ENCODE results near the gene NUDT2. TPM values are rescaled to one million over a fixed set of nuclear protein-coding genes. Genes with fewer than 3 reads are reported as not detected.

NUDT2 gene
- total RNA-seq, 1 donor from 2014 or later: 12.8 TPM

DNA sequence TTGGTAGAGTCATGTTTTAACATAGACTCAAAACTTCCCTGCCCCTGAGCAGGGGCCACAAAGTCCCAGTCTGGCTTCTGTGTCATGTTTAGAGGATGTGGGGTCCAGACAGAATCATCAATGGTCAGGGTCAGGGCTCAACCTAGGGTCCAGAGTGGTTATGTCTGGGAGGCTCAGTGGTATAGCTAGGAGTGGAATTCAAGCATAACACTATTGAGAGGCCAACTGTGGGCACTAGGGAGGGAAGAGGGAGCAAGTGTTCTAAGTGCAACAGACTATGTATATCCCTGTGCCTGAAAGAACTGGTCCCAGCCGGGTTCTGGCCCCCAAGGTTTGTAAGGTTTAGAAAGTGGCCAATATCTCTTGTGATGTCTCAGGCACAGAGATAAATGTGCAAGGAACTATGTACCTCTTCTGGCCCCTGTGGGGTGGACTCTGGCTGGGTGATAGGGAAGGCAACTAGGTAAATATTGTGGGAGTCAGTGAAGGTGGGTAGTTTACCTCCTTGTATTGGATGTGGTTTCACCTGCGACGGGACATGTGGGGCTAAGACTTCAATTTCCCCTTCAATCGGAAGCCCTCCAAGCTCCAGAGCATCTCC lies 33.3 kb downstream of the NUDT2 start:
- Histone ChIP-seq H3K4me1 (ENCODE audit: insufficient read depth, low read length) (no peaks in the 10 kb centered on the region), H3K36me3 (ENCODE audit: insufficient read depth, low read length) (no peaks in the 10 kb centered on the region), H3K79me2 (ENCODE audit: insufficient read depth, low read length) (no peaks in the 10 kb centered on the region), H3K27ac (ENCODE audit: low read depth, low read length) (no peak overlapping the region), H3K4me3 (ENCODE audit: insufficient read depth, low read depth, low read length) (no peak overlapping the region), H3K9ac (ENCODE audit: low read length) (no peak overlapping the region), H3K27me3 (ENCODE audit: insufficient read depth, low read length) (no peaks in the 10 kb centered on the region), H3K4me2 (ENCODE audit: low read length) (no peak overlapping the region), H3K9me3 (ENCODE audit: insufficient read depth, low read depth, low read length) (no peaks in the 10 kb centered on the region), H4K20me1 (ENCODE audit: insufficient read depth, low read length) (no peaks in the 10 kb centered on the region), H2AFZ (ENCODE audit: low read depth, low read length) (no peak overlapping the region)
- peaks cover 5% of the 10 kb centered on the region for H3K36me3 Mint-ChIP-seq (ENCODE audit: low read depth, unreplicated experiment)
- no peak overlapping the region for H3K4me3 Mint-ChIP-seq (ENCODE audit: unreplicated experiment)
- no peak overlapping the region for H3K27ac Mint-ChIP-seq (ENCODE audit: unreplicated experiment)
- peaks cover 2% of the 10 kb centered on the region for H3K27me3 Mint-ChIP-seq (ENCODE audit: low read depth, unreplicated experiment)
- DNase-seq (ENCODE audit: low read depth): no peak
- peaks cover 11% of the 10 kb centered on the region for H3K9me3 Mint-ChIP-seq (ENCODE audit: unreplicated experiment)
- H3K4me1 Mint-ChIP-seq (ENCODE audit: low read depth, unreplicated experiment): peaks cover 2% of the 10 kb centered on the region
- TF ChIP-seq EZH2 (IDR thresholded peaks at IDR 0.05; ENCODE audit: insufficient read depth, low read length): no peak
- TF ChIP-seq, protein P1, sequence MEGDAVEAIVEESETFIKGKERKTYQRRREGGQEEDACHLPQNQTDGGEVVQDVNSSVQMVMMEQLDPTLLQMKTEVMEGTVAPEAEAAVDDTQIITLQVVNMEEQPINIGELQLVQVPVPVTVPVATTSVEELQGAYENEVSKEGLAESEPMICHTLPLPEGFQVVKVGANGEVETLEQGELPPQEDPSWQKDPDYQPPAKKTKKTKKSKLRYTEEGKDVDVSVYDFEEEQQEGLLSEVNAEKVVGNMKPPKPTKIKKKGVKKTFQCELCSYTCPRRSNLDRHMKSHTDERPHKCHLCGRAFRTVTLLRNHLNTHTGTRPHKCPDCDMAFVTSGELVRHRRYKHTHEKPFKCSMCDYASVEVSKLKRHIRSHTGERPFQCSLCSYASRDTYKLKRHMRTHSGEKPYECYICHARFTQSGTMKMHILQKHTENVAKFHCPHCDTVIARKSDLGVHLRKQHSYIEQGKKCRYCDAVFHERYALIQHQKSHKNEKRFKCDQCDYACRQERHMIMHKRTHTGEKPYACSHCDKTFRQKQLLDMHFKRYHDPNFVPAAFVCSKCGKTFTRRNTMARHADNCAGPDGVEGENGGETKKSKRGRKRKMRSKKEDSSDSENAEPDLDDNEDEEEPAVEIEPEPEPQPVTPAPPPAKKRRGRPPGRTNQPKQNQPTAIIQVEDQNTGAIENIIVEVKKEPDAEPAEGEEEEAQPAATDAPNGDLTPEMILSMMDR (IDR thresholded peaks at IDR 0.05; ENCODE audit: insufficient read depth, low read depth, low read length): no peak
- FAIRE-seq: no peak

DNA sequence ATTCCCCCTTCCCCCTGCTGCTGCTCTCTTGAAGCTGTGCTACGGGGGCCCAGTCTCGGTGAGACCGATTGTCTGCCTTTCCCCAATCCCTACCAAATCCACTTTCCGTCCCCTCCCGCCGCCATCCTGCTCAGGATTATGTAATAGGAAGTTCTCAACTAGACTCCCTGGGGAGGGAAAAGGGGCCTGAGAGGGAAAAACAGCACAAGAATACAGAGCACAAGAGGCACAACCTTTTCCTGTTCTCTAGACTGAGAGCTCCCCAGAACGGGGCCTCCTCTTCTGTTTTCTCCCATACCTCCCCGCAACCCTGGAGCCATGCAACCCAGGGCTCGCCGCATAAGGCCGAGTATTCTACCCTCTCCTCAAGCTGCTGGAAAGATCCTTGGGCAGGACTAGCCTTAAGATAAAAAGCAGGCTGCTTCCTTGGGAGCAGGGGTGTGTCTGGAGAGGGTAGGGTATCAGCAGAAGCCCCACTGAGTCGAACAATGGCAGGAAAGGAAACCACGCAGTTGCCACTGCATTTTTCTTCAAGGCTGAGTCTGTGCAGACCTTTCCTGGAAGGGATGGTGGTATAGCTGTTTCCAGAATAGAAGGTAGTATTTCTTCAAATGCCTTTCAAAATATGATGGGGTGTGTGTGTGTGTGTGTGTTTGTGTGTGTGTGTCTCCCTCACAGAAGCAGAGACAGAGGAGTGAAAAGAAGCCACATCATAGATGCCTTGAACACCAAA lies 34.4 kb downstream of the NUDT2 start:
- Histone ChIP-seq H3K27ac (ENCODE audit: low read depth, low read length) (no peak overlapping the region), H3K9ac (ENCODE audit: low read length) (no peak overlapping the region), H2AFZ (ENCODE audit: low read depth, low read length) (no peak overlapping the region), H3K4me1 (ENCODE audit: insufficient read depth, low read length) (no peaks in the 10 kb centered on the region), H3K9me3 (ENCODE audit: insufficient read depth, low read depth, low read length) (no peaks in the 10 kb centered on the region), H3K79me2 (ENCODE audit: insufficient read depth, low read length) (no peaks in the 10 kb centered on the region), H3K36me3 (ENCODE audit: insufficient read depth, low read length) (no peaks in the 10 kb centered on the region), H3K27me3 (ENCODE audit: insufficient read depth, low read length) (no peaks in the 10 kb centered on the region), H3K4me2 (ENCODE audit: low read length) (no peak overlapping the region), H3K4me3 (ENCODE audit: insufficient read depth, low read depth, low read length) (no peak overlapping the region), H4K20me1 (ENCODE audit: insufficient read depth, low read length) (no peaks in the 10 kb centered on the region)
- TF ChIP-seq, protein P1 (IDR thresholded peaks at IDR 0.05; ENCODE audit: insufficient read depth, low read depth, low read length): no peak
- TF ChIP-seq EZH2 (IDR thresholded peaks at IDR 0.05; ENCODE audit: insufficient read depth, low read length): no peak
- H3K36me3 Mint-ChIP-seq (ENCODE audit: low read depth, unreplicated experiment): peaks cover 15% of the 10 kb centered on the region
- H3K27me3 Mint-ChIP-seq (ENCODE audit: low read depth, unreplicated experiment): peaks cover 2% of the 10 kb centered on the region
- H3K9me3 Mint-ChIP-seq (ENCODE audit: unreplicated experiment): peaks cover 16% of the 10 kb centered on the region
- no peak overlapping the region for H3K4me3 Mint-ChIP-seq (ENCODE audit: unreplicated experiment)
- H3K27ac Mint-ChIP-seq (ENCODE audit: unreplicated experiment): no peak overlapping the region
- peaks cover 2% of the 10 kb centered on the region for H3K4me1 Mint-ChIP-seq (ENCODE audit: low read depth, unreplicated experiment)
- FAIRE-seq (no peak), DNase-seq (ENCODE audit: low read depth) (no peak)

DNA sequence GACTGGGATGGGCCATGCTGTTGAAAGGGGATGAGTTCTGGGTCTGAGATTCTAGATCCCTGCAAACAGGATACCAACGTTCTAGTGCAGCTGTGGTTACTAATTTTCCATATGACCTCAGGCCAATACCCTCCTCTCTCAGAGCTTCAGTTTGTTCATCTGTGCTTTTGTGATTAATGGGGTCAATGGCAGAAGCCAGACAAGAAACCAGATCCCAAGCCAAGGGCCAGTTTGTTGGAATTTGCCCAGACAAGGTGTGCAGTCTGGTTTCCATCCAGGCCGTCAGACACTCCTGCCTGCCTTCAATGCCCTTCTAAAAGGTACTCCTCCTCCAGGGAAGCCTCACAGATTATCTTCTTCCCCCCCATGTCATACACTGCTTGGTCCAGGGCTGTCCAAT lies 35.9 kb downstream of the NUDT2 start:
- H4K20me1 ChIP-seq (ENCODE audit: insufficient read depth, low read length): no peaks in the 10 kb centered on the region
- H3K9me3 ChIP-seq (ENCODE audit: insufficient read depth, low read depth, low read length): no peaks in the 10 kb centered on the region
- no peak overlapping the region for H3K4me3 ChIP-seq (ENCODE audit: insufficient read depth, low read depth, low read length)
- H3K27ac Mint-ChIP-seq (ENCODE audit: unreplicated experiment): no peak overlapping the region
- no peak overlapping the region for H3K4me3 Mint-ChIP-seq (ENCODE audit: unreplicated experiment)
- H3K9me3 Mint-ChIP-seq (ENCODE audit: unreplicated experiment): peaks cover 19% of the 10 kb centered on the region
- H3K4me2 ChIP-seq (ENCODE audit: low read length): no peak overlapping the region
- H2AFZ ChIP-seq (ENCODE audit: low read depth, low read length): no peak overlapping the region
- no peaks in the 10 kb centered on the region for H3K36me3 ChIP-seq (ENCODE audit: insufficient read depth, low read length)
- no peak overlapping the region for H3K27ac ChIP-seq (ENCODE audit: low read depth, low read length)
- DNase-seq (ENCODE audit: low read depth): no peak
- peaks cover 2% of the 10 kb centered on the region for H3K4me1 Mint-ChIP-seq (ENCODE audit: low read depth, unreplicated experiment)
- H3K9ac ChIP-seq (ENCODE audit: low read length): no peak overlapping the region
- no peak for FAIRE-seq
- no peaks in the 10 kb centered on the region for H3K79me2 ChIP-seq (ENCODE audit: insufficient read depth, low read length)
- TF ChIP-seq EZH2 (IDR thresholded peaks at IDR 0.05; ENCODE audit: insufficient read depth, low read length): no peak
- TF ChIP-seq, protein P1 (IDR thresholded peaks at IDR 0.05; ENCODE audit: insufficient read depth, low read depth, low read length): no peak
- peaks cover 2% of the 10 kb centered on the region for H3K27me3 Mint-ChIP-seq (ENCODE audit: low read depth, unreplicated experiment)
- peaks cover 23% of the 10 kb centered on the region for H3K36me3 Mint-ChIP-seq (ENCODE audit: low read depth, unreplicated experiment)
- H3K4me1 ChIP-seq (ENCODE audit: insufficient read depth, low read length): no peaks in the 10 kb centered on the region
- H3K27me3 ChIP-seq (ENCODE audit: insufficient read depth, low read length): no peaks in the 10 kb centered on the region
